ENCODE data around the gene EHF. TPM values are rescaled to one million over a fixed set of nuclear protein-coding genes. Genes with fewer than 3 reads are reported as not detected.

The EHF gene
- total and polyA plus RNA-seq, 7 donors: 0.04 to 0.20 (median 0.13) TPM; not detected in 1

DNA sequence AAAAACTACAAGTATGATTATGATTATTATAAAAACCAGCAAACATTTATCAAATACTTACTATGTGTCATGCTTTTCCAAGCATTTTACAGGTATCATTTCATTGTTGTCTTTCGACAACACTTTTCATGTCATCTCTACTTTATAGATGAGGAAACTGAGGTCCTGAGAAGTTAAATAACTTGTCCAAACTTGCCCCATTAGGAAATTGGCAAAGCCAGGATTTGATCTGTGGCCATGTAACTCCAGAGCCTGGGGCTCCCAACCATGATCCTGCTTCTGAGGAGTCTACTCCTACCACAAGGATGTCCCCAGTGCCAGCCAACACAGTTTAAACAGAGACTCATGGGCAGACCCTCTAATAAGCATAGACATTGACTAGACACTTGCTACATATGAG, 15.2 kb downstream of the EHF start:
- Histone ChIP-seq H3K27ac (no peak overlapping the region), H3K4me3 (no peak overlapping the region), H3K4me1 (peaks cover 13% of the 10 kb centered on the region), H3K36me3 (ENCODE audit: insufficient read depth in 1 of 2, low read depth in 1 of 2) (no peaks in the 10 kb centered on the region), H3K9me3 (no peaks in the 10 kb centered on the region), H3K27me3 (ENCODE audit: insufficient read depth in 3 of 3, low read length in 2 of 3) (no peaks in the 10 kb centered on the region)
- ATAC-seq: no peak
- TF ChIP-seq, protein P1, sequence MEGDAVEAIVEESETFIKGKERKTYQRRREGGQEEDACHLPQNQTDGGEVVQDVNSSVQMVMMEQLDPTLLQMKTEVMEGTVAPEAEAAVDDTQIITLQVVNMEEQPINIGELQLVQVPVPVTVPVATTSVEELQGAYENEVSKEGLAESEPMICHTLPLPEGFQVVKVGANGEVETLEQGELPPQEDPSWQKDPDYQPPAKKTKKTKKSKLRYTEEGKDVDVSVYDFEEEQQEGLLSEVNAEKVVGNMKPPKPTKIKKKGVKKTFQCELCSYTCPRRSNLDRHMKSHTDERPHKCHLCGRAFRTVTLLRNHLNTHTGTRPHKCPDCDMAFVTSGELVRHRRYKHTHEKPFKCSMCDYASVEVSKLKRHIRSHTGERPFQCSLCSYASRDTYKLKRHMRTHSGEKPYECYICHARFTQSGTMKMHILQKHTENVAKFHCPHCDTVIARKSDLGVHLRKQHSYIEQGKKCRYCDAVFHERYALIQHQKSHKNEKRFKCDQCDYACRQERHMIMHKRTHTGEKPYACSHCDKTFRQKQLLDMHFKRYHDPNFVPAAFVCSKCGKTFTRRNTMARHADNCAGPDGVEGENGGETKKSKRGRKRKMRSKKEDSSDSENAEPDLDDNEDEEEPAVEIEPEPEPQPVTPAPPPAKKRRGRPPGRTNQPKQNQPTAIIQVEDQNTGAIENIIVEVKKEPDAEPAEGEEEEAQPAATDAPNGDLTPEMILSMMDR (IDR thresholded peaks at IDR 0.05): no peak
- intact Hi-C loops (cut with DNase I): no loop called here
- no peak for DNase-seq
- WGBS, 3 donors: 97 to 100% (median 99%) methylated on average over 1 of the region's 1 CpG

DNA sequence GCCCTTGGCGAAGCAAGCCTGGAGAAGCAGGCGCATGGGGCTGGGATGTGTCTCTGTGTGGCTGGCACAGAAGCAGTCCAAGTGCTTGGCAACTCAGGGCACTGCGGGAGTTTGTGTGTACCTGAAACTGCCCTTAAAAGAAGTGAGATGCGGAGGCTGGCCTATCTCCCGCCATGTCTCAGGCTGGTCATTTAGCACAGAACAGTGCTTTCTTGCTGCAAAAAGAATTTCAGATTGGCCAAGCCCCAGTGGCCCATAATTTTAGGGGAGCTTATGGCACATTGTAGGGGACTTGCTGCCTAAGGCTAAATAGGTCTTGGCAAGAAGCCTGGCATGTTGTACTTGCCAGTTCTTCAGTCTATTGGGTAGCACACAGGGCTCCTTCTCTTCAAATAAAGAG, 16.4 kb downstream of the EHF start:
- WGBS, 3 donors: 44 to 64% (median 53%) methylated on average over 5 of the region's 5 CpGs
- H3K27ac ChIP-seq: no peak overlapping the region
- H3K36me3 ChIP-seq (ENCODE audit: insufficient read depth in 1 of 2, low read depth in 1 of 2): no peaks in the 10 kb centered on the region
- ATAC-seq (peak in 2 of 4 donors; percentile 37 to 39), DNase-seq (no peak)
- no peaks in the 10 kb centered on the region for H3K27me3 ChIP-seq (ENCODE audit: insufficient read depth in 3 of 3, low read length in 2 of 3)
- TF ChIP-seq, protein P1 (IDR thresholded peaks at IDR 0.05): no peak
- peaks cover 7% of the 10 kb centered on the region for H3K4me1 ChIP-seq
- no peaks in the 10 kb centered on the region for H3K9me3 ChIP-seq
- intact Hi-C loops (cut with DNase I): no loop called here
- H3K4me3 ChIP-seq: no peak overlapping the region

DNA sequence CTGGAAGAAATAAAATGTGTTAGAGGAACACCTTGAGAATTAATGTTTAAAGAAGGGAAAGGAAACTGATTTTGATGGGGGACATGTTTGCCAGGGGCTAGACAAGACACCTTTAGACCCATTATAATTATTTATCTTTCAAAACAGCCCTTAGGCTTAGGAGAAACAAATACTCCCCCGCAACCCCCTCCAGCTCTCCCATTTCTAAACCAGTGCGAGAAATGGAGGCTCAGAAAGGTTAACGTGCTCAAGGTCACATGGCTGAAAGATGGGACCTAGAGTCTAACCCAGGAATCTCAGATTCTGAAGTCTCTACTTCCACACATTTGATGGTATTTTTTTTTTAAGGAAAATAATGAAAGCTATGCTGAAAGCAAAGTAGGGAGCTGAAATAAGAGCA, 18.0 kb downstream of the EHF start:
- ATAC-seq: no peak
- Histone ChIP-seq H3K4me3 (no peak overlapping the region), H3K36me3 (ENCODE audit: insufficient read depth in 1 of 2, low read depth in 1 of 2) (no peaks in the 10 kb centered on the region), H3K27me3 (ENCODE audit: insufficient read depth in 3 of 3, low read length in 2 of 3) (no peaks in the 10 kb centered on the region), H3K27ac (no peak overlapping the region), H3K4me1 (peaks cover 3% of the 10 kb centered on the region), H3K9me3 (no peaks in the 10 kb centered on the region)
- intact Hi-C loops (cut with DNase I): no loop called here
- no peak for DNase-seq
- TF ChIP-seq, protein P1 (IDR thresholded peaks at IDR 0.05): no peak
- WGBS, 3 donors: 78 to 86% (median 80%) methylated on average over 3 of the region's 3 CpGs

DNA sequence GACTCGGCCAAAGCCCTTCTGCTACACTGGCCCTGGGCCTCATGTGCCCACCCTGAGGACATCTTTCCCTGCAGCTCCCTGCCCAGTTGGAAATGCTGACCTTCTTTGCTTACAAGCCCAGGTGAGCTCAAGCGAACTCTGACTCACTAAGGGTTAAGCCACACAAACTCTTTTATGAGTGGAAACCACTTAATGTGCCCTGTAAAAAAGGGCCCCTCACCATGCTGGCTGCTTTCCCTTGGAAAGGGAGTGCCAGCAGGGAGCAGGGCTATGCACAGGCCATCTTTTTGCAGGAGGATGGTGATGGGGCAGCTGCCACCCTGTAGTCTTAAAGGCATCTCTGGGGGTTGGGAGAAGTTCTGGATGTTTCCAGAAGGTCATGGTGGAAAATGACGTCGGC, 18.7 kb downstream of the EHF start:
- DNase-seq (no peak), ATAC-seq (no peak)
- intact Hi-C loops (cut with DNase I): no loop called here
- H3K27ac ChIP-seq: no peak overlapping the region
- no peak overlapping the region for H3K4me3 ChIP-seq
- H3K36me3 ChIP-seq (ENCODE audit: insufficient read depth in 1 of 2, low read depth in 1 of 2): no peaks in the 10 kb centered on the region
- 52 to 82% (median 68%) methylated on average over 4 of the region's 4 CpGs for WGBS, 3 donors
- no peaks in the 10 kb centered on the region for H3K27me3 ChIP-seq (ENCODE audit: insufficient read depth in 3 of 3, low read length in 2 of 3)
- TF ChIP-seq, protein P1 (IDR thresholded peaks at IDR 0.05): no peak
- no peaks in the 10 kb centered on the region for H3K9me3 ChIP-seq
- no peaks in the 10 kb centered on the region for H3K4me1 ChIP-seq
